Rectal smooth muscle tissue (tissue), 1 donor: ENCODE data around the gene COPZ1.
A peak's percentile ranks its signal among the peaks of the same experiment; 100 is the strongest.

ENCODE experiments used
- H3K27ac ChIP-seq: one replicate; pipeline ENCODE4 v1.7.0; 2013; ENCODE audit warnings: low read depth, low read length, inconsistent platforms
- H3K27me3 ChIP-seq: one replicate; pipeline ENCODE4 v1.7.0; 2013; ENCODE audit warnings: low read length; ENCODE audit not compliant: control insufficient read depth, insufficient read depth
- H3K36me3 ChIP-seq: one replicate; pipeline ENCODE4 v1.7.0; 2013; ENCODE audit warnings: low read length; ENCODE audit not compliant: control insufficient read depth, insufficient read depth
- H3K4me1 ChIP-seq: one replicate; pipeline ENCODE4 v1.7.0; 2013; ENCODE audit warnings: low read length; ENCODE audit not compliant: control insufficient read depth, insufficient read depth
- H3K4me3 ChIP-seq: one replicate; pipeline ENCODE4 v1.7.0; 2013; ENCODE audit warnings: low read length
- H3K9ac ChIP-seq: one replicate; pipeline ENCODE4 v1.7.0; 2013; ENCODE audit warnings: low read length

The COPZ1 gene

DNA sequence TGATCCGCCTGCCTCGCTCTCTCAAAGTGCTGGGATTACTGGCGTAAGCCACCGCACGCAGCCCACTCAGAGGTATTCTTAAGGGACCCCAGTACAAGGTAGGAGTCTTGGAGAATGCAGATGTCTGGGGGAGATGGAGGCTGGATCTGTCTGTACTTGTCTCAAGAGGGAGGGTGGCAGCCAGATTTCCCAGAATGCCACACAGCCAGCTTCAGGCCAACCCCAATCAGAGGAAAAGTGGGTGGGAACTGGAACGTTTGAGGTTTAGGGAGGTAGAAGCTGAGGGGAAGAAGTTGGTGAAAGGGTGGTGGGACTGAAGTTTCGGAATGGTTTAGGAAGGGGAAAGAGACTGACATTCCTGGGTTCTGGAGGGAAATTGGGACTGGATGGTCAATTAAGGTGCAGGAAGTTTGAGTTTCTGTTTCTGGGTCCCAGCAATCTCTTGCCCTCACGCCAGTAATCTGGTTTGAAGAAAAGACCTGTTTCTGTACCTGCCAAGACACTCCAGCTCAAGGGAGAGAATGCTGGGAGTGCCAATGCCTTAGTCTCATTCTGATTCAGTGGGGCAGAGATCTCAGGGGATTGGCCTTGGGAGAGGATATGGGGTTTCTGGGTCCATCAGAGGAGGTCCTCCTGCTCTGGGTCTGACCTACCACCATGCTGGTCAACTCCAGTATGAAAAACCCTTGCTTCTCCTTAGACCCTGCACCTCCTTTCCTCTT, 67.7 kb downstream of the COPZ1 start:
- Histone ChIP-seq H3K36me3 (peaks cover 17% of the 10 kb centered on the region), H3K27me3 (no peaks in the 10 kb centered on the region), H3K9ac (no peak overlapping the region), H3K27ac (no peak overlapping the region), H3K4me3 (no peak overlapping the region), H3K4me1 (no peaks in the 10 kb centered on the region)

DNA sequence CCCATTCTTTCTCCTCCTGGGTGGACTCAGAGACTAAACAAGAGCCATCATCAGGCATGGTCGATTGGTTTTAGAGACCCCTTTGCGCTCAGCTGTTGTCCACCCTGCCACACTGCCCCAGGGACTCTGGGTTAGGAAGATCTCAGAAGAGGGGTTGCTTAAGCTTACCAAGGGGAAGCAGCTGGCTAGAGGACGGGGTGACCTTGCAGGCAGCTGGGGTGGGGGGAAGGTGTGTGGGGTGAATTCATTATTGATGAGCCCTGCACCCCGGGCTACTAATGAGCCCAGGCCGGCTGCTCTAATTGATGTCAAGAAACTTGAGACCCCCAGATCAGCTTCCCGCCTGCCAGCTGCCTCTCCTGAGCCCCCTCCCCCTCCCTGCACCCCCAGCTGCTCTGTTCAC, 68.3 kb downstream of the COPZ1 start:
- H3K27ac ChIP-seq = no peak overlapping the region
- H3K9ac ChIP-seq = no peak overlapping the region
- H3K27me3 ChIP-seq = no peaks in the 10 kb centered on the region
- no peaks in the 10 kb centered on the region for H3K4me1 ChIP-seq
- no peak overlapping the region for H3K4me3 ChIP-seq
- peaks cover 17% of the 10 kb centered on the region for H3K36me3 ChIP-seq

DNA sequence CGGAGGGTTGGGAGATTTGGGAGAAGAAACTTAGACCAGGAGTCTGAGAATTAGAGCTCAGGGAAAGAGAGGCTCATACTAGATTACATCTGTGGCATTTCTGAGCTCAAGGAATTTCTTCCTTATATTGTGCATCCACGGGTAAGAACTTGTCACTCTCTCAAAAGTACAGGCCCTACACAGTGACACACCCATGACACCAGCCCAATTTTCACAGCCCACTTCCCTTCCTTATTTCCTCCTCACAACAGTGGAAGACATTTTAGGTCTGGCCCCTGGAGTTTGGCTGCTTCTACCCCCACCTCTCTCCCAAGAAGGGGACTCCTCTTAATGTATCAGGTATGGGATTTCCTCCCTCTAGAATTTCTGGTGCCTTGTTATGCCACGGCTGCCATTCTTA, 68.8 kb downstream of the COPZ1 start:
- no peak overlapping the region for H3K27ac ChIP-seq
- no peaks in the 10 kb centered on the region for H3K4me1 ChIP-seq
- no peak overlapping the region for H3K9ac ChIP-seq
- no peaks in the 10 kb centered on the region for H3K27me3 ChIP-seq
- H3K36me3 ChIP-seq = peaks cover 17% of the 10 kb centered on the region
- H3K4me3 ChIP-seq = no peak overlapping the region

DNA sequence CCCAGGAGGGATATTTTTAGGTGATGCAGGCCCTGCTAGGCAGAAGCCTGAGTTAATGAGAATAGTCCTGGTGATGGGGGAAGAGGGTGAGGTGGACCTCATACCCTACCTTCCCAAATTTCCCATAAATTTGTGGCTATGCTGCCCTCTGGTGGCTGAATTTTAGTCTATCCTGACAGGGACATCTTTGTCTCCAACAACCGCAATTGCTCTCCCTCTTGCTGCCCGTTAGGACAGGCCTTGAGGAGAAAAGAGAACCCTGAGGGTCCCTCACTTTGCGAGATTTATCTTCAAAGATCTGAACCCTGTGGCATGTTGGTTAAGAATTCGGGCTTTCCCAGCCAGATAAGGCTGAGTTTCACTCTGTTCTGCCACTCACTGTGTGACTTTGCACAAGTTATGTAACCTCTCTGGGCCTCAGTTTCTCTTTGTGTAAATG, 69.4 kb downstream of the COPZ1 start:
- Histone ChIP-seq H3K27me3 (no peaks in the 10 kb centered on the region), H3K9ac (no peak overlapping the region), H3K4me1 (no peaks in the 10 kb centered on the region), H3K27ac (peak overlapping the region; percentile 21), H3K36me3 (peaks cover 17% of the 10 kb centered on the region), H3K4me3 (no peak overlapping the region)

DNA sequence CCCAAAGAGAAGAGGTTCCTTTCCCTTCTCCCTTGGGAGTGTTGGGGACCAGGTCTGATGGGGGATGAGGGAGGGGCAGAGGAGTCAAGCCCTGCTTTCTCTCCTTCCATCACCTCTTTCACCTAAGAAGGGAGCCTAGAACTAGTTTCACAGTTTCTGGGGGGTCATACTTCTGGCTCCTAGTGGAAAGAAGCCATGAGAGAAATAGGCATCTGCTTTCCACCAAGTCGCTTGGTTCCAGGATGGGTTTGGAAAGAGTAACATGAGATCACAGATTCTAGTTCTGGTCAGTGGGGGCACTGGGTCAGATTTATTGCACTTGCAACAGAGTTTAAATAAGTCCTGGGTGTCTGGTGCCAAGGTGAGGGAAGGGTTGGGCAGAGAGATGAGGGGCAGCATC, 70.1 kb downstream of the COPZ1 start:
- Histone ChIP-seq H3K36me3 (peaks cover 22% of the 10 kb centered on the region), H3K27ac (no peak overlapping the region), H3K4me3 (no peak overlapping the region), H3K9ac (no peak overlapping the region), H3K27me3 (no peaks in the 10 kb centered on the region), H3K4me1 (no peaks in the 10 kb centered on the region)

DNA sequence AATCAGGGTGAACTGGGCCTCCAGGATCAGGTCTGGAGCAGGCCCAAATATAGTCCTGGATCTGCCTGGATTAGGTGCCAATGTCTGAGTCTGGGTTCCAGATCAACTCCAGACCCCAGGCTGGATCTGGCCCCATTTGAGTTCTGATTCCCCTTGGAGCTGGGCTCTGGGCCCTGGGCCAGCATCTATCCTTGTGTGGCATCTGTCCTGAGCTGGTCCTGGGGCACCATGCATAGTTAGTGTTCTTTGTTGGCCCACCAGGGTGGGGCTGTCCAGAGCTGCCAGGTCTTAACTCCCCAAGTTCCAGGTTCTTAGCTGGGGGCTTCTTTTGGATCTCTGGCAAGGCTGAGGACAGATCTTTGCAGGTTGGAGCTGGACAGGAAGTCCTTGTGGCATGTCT, 70.6 kb downstream of the COPZ1 start:
- Histone ChIP-seq H3K27me3 (no peaks in the 10 kb centered on the region), H3K4me1 (no peaks in the 10 kb centered on the region), H3K9ac (no peak overlapping the region), H3K27ac (no peak overlapping the region), H3K4me3 (no peak overlapping the region), H3K36me3 (peaks cover 23% of the 10 kb centered on the region)

DNA sequence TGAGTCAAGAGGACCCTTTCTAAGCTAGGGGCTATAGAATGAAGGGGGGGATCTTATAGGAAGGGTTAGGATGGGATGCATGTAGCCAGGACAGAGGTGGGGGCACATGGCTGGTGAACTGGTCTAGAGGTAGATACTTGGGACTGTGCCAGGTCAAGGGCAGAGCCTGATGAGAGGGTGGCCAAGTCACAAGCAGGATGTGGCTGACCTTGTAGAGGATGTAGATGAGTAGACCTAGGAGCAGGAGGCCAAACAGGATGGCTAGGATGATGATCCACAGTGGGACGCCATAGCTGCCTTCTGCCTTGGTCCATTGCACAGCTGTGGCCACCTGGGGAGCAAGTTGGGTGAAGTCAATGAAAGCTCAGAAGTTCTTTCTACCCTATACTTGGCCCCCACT, 72.2 kb downstream of the COPZ1 start:
- Histone ChIP-seq H3K4me3 (no peak overlapping the region), H3K4me1 (no peaks in the 10 kb centered on the region), H3K27ac (no peak overlapping the region), H3K27me3 (no peaks in the 10 kb centered on the region), H3K36me3 (peaks cover 36% of the 10 kb centered on the region), H3K9ac (no peak overlapping the region)

DNA sequence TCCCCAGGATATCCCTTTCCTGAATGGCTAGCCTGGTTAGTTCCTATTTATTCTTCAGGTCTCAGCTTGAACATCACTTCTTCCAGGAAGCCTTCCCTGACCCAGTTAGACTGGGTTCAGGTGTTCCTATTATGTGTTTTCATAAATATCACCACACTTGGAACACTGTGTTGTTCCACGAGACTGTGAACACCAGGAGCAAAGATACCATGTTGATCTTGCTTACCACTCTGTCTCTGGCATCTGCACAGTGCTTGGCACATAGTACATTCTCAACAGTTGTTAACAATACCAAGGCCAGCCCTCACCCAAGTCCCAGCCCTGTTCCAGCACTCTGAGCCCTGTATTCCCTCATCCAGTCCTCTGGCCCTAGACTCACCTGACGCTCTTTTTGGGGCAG, 73.3 kb downstream of the COPZ1 start:
- Histone ChIP-seq H3K36me3 (peaks cover 43% of the 10 kb centered on the region), H3K27ac (no peak overlapping the region), H3K4me3 (no peak overlapping the region), H3K4me1 (no peaks in the 10 kb centered on the region), H3K9ac (no peak overlapping the region), H3K27me3 (no peaks in the 10 kb centered on the region)

DNA sequence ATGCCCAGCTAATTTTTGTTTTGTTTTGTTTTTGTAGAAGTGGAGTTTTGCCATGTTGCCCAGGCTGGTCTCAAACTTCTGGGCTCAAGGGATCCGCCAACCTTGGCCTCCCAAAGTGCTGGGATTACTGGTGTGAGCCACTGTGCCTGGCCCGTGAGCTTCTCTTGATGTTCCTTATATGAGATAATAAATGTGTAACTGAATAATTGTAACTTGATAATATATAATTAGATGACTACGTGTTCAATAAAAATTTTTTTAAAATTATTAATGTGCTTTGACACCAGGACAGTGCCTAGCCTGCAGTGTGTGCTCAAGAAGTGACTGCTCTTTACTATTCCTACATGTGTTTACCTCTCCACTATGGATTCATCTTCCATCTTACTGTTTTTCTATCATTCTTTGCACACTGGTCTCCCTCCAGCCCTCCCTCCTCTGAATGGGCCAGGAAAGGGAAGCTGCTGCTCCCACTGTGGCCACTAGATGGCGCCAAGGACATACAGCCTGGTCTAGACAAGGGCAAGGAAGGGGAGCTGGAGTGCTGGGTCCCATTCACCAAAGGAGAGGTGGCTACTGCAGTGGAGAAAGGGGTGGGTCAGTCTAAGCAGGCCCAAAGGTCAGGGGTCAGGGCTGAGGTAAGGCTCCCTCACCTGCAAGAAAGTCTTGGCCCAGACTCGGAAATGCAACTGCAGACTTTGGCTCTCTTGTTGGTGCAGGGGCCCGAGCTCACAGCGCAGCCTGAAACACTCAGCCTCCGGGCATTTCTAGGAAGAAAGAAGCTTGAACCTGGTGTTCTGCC, 74.3 kb downstream of the COPZ1 start:
- H3K4me1 ChIP-seq = no peaks in the 10 kb centered on the region
- H3K36me3 ChIP-seq = peaks cover 50% of the 10 kb centered on the region
- H3K27ac ChIP-seq = no peak overlapping the region
- no peak overlapping the region for H3K4me3 ChIP-seq
- no peak overlapping the region for H3K9ac ChIP-seq
- H3K27me3 ChIP-seq = no peaks in the 10 kb centered on the region

DNA sequence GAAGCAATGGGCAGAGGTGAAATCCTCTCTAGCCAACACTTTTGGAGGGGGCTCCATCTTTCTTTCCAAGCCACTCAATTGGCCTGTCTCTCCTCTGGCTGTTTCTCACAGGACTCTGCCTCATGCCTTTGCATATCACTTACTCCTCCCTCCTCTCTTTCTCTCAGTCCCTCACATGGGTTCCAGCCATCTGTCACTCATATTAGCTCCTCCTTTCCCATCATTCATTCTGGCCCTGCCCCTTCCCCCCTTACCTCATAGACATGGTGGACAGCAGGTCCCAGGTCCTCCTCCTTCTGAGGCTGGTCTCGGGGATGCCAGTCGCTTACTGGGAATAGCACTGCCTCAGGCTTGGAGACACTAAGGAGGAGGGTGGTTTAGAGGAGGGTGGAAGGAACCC, 76.2 kb downstream of the COPZ1 start:
- Histone ChIP-seq H3K9ac (no peak overlapping the region), H3K4me1 (no peaks in the 10 kb centered on the region), H3K27ac (peak overlapping the region; percentile 1), H3K27me3 (no peaks in the 10 kb centered on the region), H3K36me3 (peaks cover 55% of the 10 kb centered on the region), H3K4me3 (no peak overlapping the region)
